Placental pericyte (primary cell): ENCODE results near the gene SGCG. TPM values are rescaled to one million over a fixed set of nuclear protein-coding genes. Genes with fewer than 3 reads are reported as not detected.

Experiments used
- small RNA-seq: library from RNA; depleted of rRNA; stranded (forward); fragments of <200 nt; gene quantifications from one replicate; pipeline ENCODE3, GENCODE V24; 2012; ENCODE audit warnings: low replicate concordance
- total RNA-seq: library from RNA; depleted of rRNA; stranded (reverse); fragments of >200 nt; gene quantifications from 2 replicates; pipeline ENCODE4 v1.2.3, GENCODE V29; 2012

The SGCG gene
- 2.1 and 3.3 TPM in 2 replicates for total RNA-seq

GRCh38 chr13:23180711-23181110 is at the start of gene SGCG:
Gene SGCG, plus strand, starts transcription at chr13:23180979. Its CDS starts 22,716 bp downstream, at chr13:23203695.

Small RNA genes lying within 50 kb of the gene (small RNA-seq; reads per million reads assigned to genes)
- gene RNU6-58P (not detected), gene RNY3P4 (0.16 reads per million)
